Activated naive CD4-positive, alpha-beta T cell treated with anti-CD3 and anti-CD28 coated beads for 36 hours (primary cell): ENCODE measurements around the gene SASH1. TPM values are rescaled to one million over a fixed set of nuclear protein-coding genes. Genes with fewer than 3 reads are reported as not detected.
"Not testable (repeated sequence)": the region's sequence is repeated elsewhere in the genome, so short reads cannot be mapped to it uniquely, and the experiment has no call there.

ENCODE experiments used
- CTCF ChIA-PET: fragments of 350-600 bp; sonication (Branson Sonifier 250); formaldehyde crosslinking; loops from one replicate; lab custom pipeline; 2021; ENCODE audit warnings: antibody characterized with exemption; lab: Charles Lee
- DNase-seq: peaks from one replicate; pipeline ENCODE4 v3.0.0-alpha.2; 2020
- H3K27ac Mint-ChIP-seq: one replicate; pipeline ENCODE4 v1.8.0; 2021; ENCODE audit warnings: mild to moderate bottlenecking, mixed read lengths
- H3K27me3 Mint-ChIP-seq: one replicate; pipeline ENCODE4 v1.8.0; 2021; ENCODE audit warnings: low read depth, mixed read lengths
- H3K36me3 Mint-ChIP-seq: one replicate; pipeline ENCODE4 v1.8.0; 2021; ENCODE audit warnings: low read depth, mixed read lengths
- H3K4me1 Mint-ChIP-seq: one replicate; pipeline ENCODE4 v1.8.0; 2021; ENCODE audit warnings: low read depth, mixed read lengths
- H3K4me3 Mint-ChIP-seq: one replicate; pipeline ENCODE4 v1.8.0; 2021; ENCODE audit warnings: mild to moderate bottlenecking, moderate library complexity, mixed read lengths
- H3K9me3 Mint-ChIP-seq: one replicate; pipeline ENCODE4 v1.8.0; 2021; ENCODE audit warnings: mixed read lengths
- intact Hi-C: fragments of 100-400 bp; cut with micrococcal nuclease; formaldehyde crosslinking; loops from one replicate; pipeline ENCODE4 v1.15.1; 2023
- total RNA-seq, 2 experiments: library from RNA; stranded (reverse); gene quantifications; one replicate each; pipeline ENCODE4 v1.2.3, GENCODE V29; 2021

Gene SASH1
- total RNA-seq, 2 experiments from 2014 or later: not detected

DNA sequence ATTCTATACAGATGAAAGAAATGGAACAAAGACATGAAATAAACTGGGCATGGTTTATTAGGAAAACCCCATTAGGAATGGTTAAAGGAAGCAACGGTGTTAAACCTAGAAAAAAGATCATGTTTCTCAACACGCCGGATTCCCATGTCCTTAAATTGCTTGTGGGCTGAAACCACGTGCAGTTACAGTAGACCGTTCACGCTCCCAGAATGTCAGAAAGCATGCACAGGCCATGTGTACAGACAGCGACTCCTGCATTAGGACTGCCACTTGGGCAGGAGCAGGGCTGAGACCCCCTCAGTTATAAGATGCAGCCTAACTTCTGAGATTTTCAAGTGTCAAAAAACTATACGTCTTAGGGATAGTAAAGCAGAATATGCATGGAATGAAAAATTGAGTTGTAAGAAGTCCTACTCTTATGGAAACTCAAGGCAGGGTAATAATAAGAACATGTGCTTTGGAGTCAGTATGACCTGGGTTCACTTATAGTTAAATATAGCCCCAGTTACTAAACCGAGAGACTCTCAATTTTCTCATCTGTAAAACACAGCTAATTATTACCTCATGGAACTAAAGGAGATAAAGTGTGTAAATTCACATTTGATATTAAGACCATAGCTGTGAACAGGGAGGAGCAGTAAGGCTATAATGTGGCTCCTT lies 230.2 kb downstream of the SASH1 start:
- intact Hi-C loops: no loop called here
- Mint-ChIP-seq H3K27ac (no peak overlapping the region), H3K4me1 (no peaks in the 10 kb centered on the region), H3K36me3 (no peaks in the 10 kb centered on the region), H3K9me3 (no peaks in the 10 kb centered on the region), H3K4me3 (no peak overlapping the region), H3K27me3 (peaks cover 8% of the 10 kb centered on the region)
- CTCF ChIA-PET: interaction anchor here (0.6 kb wide), 1 partner anchor 158 kb away, joined by 3 read pairs; no protein-coding TSS in a partner anchor
- DNase-seq: no peak

- Mint-ChIP-seq H3K9me3 (no peaks in the 10 kb centered on the region), H3K27ac (no peak overlapping the region), H3K4me3 (no peak overlapping the region), H3K4me1 (no peaks in the 10 kb centered on the region), H3K27me3 (peaks cover 14% of the 10 kb centered on the region), H3K36me3 (no peaks in the 10 kb centered on the region)
- intact Hi-C loops: no loop called here
- DNase-seq: no peak
- CTCF ChIA-PET: no interaction called here
Measured at GRCh38 chr6:148573922-148574321, 231.3 kb downstream of the SASH1 start.

DNA sequence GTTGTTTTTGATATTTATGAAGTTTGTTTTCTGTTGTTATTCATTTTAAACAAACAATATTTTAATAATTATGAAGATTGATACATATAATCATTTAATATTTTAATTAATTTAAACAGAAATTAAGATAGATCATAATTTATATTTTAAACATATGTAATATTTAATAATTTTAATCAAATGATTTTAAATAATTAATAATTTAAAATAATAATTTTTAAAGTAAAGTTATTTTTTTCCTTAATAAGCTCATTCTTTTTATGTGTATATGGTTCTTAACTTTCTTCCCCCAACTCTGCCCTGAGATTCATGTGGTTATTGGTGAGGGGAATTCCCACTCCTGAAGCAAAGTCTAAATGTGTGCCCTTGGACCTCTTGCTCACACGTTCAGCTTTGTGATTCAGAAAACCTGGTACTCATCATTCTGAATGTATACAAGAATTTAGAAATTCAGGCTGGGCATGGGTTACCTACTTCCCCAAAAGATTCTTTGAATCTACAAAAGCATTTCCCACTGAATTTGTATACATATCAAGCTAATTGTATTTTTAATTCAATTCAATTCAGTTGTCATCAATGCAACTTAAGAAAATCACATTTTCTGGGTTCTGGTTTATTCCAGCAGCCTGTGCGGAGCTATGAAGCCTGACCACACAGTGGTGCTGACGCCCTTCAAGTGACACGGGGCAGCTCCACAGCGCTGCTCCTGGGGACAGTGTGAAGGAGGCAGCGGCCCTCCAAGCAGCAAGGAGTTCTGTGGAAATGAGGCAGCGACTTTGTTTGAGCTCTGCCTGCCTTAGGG lies 235.2 kb downstream of the SASH1 start:
- H3K4me1 Mint-ChIP-seq: no peaks in the 10 kb centered on the region
- CTCF ChIA-PET: interaction anchor here (0.8 to 1.9 kb wide), 11 partner anchors 15 to 918 kb away, joined by 3 to 7 read pairs (median 3); no protein-coding TSS in a partner anchor
- H3K36me3 Mint-ChIP-seq: no peaks in the 10 kb centered on the region
- no peak overlapping the region for H3K4me3 Mint-ChIP-seq
- no peak overlapping the region for H3K27ac Mint-ChIP-seq
- intact Hi-C loops: loop anchor here (1.0 to 5.0 kb wide), 3 partner anchors 169 to 854 kb away; partner anchors contain the start of gene UST
- DNase-seq: peak; percentile 68
- H3K9me3 Mint-ChIP-seq: no peaks in the 10 kb centered on the region
- peaks cover 21% of the 10 kb centered on the region for H3K27me3 Mint-ChIP-seq

DNA sequence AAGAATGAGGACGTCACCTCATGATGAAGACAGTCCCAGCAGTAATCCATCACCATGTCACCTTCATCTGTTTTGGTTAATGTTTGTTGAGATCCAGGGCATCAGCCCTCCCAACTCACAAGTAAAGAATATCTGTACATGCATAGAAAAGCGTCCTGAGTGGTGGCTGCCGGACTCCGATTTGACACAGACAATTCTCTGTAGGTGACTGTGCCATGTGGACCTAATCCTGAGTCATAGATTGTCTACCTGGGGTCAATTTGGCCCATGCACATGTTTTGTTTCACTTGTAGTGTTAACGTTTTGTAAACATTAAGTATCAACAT lies 235.8 kb downstream of the SASH1 start:
- H3K27ac Mint-ChIP-seq: no peak overlapping the region
- CTCF ChIA-PET: interaction anchor here (1.2 to 1.9 kb wide), 4 partner anchors 18 to 448 kb away, joined by 3 to 7 read pairs (median 6); no protein-coding TSS in a partner anchor
- DNase-seq: no peak
- peaks cover 24% of the 10 kb centered on the region for H3K27me3 Mint-ChIP-seq
- H3K4me1 Mint-ChIP-seq: no peaks in the 10 kb centered on the region
- no peak overlapping the region for H3K4me3 Mint-ChIP-seq
- no peaks in the 10 kb centered on the region for H3K9me3 Mint-ChIP-seq
- intact Hi-C loops: loop anchor here (1.0 to 5.0 kb wide), 3 partner anchors 168 to 854 kb away; partner anchors contain the start of gene UST
- no peaks in the 10 kb centered on the region for H3K36me3 Mint-ChIP-seq

DNA sequence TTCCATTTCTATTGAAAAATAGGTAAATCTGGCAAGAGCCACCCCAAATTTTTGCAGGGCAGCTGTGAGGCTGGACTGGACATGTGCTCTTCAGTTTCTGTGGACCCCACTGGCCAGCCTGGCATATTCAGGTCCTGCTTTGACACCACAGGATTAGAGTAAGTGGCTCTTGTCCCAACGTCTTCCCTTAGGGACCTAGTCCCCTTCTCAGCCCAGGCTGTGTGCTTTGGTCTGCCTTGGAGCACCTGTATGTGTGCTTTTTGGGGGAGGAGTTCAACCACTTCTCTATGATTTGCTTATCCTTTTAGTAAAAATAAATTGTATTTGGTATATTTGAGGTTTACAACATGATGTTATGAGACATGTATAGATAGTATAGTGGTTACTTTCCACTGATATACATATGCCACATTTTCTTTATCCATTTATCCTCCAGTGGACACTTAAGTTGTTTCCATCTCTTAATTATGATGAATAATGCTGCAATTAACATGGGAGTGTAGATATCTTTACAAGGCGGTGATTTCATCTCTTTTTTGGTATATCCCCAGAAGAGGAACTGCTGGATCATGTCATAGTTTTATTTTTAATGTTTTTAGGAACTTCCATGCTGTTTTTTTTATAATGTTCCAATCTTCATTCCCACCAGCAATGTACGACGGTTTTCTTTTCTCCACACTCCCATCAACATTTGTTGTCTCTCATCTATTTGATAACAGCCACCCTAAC lies 236.4 kb downstream of the SASH1 start:
- no peaks in the 10 kb centered on the region for H3K4me1 Mint-ChIP-seq
- DNase-seq: no peak
- H3K4me3 Mint-ChIP-seq: no peak overlapping the region
- H3K27me3 Mint-ChIP-seq: peaks cover 24% of the 10 kb centered on the region
- CTCF ChIA-PET: interaction anchor here (1.2 to 1.9 kb wide), 3 partner anchors 19 to 364 kb away, joined by 3 to 7 read pairs (median 4); no protein-coding TSS in a partner anchor
- H3K27ac Mint-ChIP-seq: no peak overlapping the region
- H3K36me3 Mint-ChIP-seq: no peaks in the 10 kb centered on the region
- intact Hi-C loops: loop anchor here (1.0 to 5.0 kb wide), 3 partner anchors 168 to 853 kb away; partner anchors contain the start of gene UST
- no peaks in the 10 kb centered on the region for H3K9me3 Mint-ChIP-seq

GRCh38 chr6:148580442-148580841 lies 237.8 kb downstream of the SASH1 start:
- intact Hi-C loops: no loop called here
- Mint-ChIP-seq H3K27me3 (peaks cover 28% of the 10 kb centered on the region), H3K4me3 (no peak overlapping the region), H3K36me3 (peaks cover 4% of the 10 kb centered on the region), H3K4me1 (no peaks in the 10 kb centered on the region), H3K27ac (no peak overlapping the region), H3K9me3 (peaks cover 7% of the 10 kb centered on the region)
- CTCF ChIA-PET: interaction anchor here (0.6 to 1.5 kb wide), 2 partner anchors 20 to 129 kb away, joined by 3 to 5 read pairs; no protein-coding TSS in a partner anchor
- no peak for DNase-seq

GRCh38 chr6:148583631-148584030 lies 241.0 kb downstream of the SASH1 start:
- no peak overlapping the region for H3K4me3 Mint-ChIP-seq
- H3K36me3 Mint-ChIP-seq: peaks cover 4% of the 10 kb centered on the region
- peaks cover 20% of the 10 kb centered on the region for H3K9me3 Mint-ChIP-seq
- DNase-seq: no peak
- CTCF ChIA-PET: no interaction called here
- intact Hi-C loops: no loop called here
- H3K27me3 Mint-ChIP-seq: peaks cover 28% of the 10 kb centered on the region
- no peak overlapping the region for H3K27ac Mint-ChIP-seq
- H3K4me1 Mint-ChIP-seq: no peaks in the 10 kb centered on the region

DNA sequence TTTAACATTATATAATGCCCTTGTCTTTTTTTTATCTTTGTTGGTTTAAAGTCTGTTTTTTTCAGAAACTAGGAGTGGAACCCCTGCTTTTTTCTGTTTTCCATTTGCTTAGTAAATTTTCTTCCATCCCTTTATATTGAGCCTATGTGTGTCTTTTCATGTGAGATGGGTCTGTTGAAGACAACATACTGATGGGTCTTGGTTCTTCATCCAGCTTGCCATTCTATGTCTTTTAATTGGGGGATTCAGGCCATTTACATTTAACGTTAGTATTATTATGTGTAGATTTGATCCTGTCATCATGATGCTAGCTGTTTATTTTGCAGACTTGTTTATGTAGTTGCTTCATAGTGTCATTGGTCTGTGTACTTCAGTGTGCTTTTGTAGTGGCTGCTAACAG lies 243.0 kb downstream of the SASH1 start:
- CTCF ChIA-PET, DNase-seq, H3K27ac Mint-ChIP-seq, intact Hi-C loops, H3K4me1 Mint-ChIP-seq, H3K36me3 Mint-ChIP-seq, H3K4me3 Mint-ChIP-seq: not testable (repeated sequence)
- Mint-ChIP-seq H3K9me3 (peaks cover 23% of the 10 kb centered on the region), H3K27me3 (peaks cover 22% of the 10 kb centered on the region)

- Mint-ChIP-seq H3K27ac (no peak overlapping the region), H3K4me1 (no peaks in the 10 kb centered on the region), H3K36me3 (no peaks in the 10 kb centered on the region), H3K27me3 (peaks cover 19% of the 10 kb centered on the region), H3K4me3 (no peak overlapping the region), H3K9me3 (peaks cover 12% of the 10 kb centered on the region)
- no peak for DNase-seq
- CTCF ChIA-PET: no interaction called here
- intact Hi-C loops: no loop called here
Measured at GRCh38 chr6:148590883-148591282, 248.2 kb downstream of the SASH1 start.

GRCh38 chr6:148591656-148592055 lies 249.0 kb downstream of the SASH1 start:
- CTCF ChIA-PET: no interaction called here
- H3K27ac Mint-ChIP-seq: no peak overlapping the region
- no peaks in the 10 kb centered on the region for H3K36me3 Mint-ChIP-seq
- H3K9me3 Mint-ChIP-seq: peaks cover 7% of the 10 kb centered on the region
- H3K27me3 Mint-ChIP-seq: peaks cover 20% of the 10 kb centered on the region
- no peak overlapping the region for H3K4me3 Mint-ChIP-seq
- intact Hi-C loops: no loop called here
- DNase-seq: no peak
- no peaks in the 10 kb centered on the region for H3K4me1 Mint-ChIP-seq

- DNase-seq: no peak
- H3K27ac Mint-ChIP-seq: no peak overlapping the region
- H3K9me3 Mint-ChIP-seq: peaks cover 3% of the 10 kb centered on the region
- H3K27me3 Mint-ChIP-seq: peaks cover 17% of the 10 kb centered on the region
- no peaks in the 10 kb centered on the region for H3K4me1 Mint-ChIP-seq
- CTCF ChIA-PET: no interaction called here
- H3K4me3 Mint-ChIP-seq: no peak overlapping the region
- intact Hi-C loops: no loop called here
- no peaks in the 10 kb centered on the region for H3K36me3 Mint-ChIP-seq
Measured at GRCh38 chr6:148593130-148593812, 250.6 kb downstream of the SASH1 start.

- intact Hi-C loops: no loop called here
- Mint-ChIP-seq H3K4me1 (no peaks in the 10 kb centered on the region), H3K27me3 (peaks cover 19% of the 10 kb centered on the region), H3K27ac (no peak overlapping the region), H3K36me3 (no peaks in the 10 kb centered on the region), H3K9me3 (peaks cover 3% of the 10 kb centered on the region), H3K4me3 (no peak overlapping the region)
- no peak for DNase-seq
- CTCF ChIA-PET: no interaction called here
Measured at GRCh38 chr6:148593813-148594170, 251.2 kb downstream of the SASH1 start.
